Measurements from ENCODE around the gene PAPPA.

The PAPPA gene

DNA sequence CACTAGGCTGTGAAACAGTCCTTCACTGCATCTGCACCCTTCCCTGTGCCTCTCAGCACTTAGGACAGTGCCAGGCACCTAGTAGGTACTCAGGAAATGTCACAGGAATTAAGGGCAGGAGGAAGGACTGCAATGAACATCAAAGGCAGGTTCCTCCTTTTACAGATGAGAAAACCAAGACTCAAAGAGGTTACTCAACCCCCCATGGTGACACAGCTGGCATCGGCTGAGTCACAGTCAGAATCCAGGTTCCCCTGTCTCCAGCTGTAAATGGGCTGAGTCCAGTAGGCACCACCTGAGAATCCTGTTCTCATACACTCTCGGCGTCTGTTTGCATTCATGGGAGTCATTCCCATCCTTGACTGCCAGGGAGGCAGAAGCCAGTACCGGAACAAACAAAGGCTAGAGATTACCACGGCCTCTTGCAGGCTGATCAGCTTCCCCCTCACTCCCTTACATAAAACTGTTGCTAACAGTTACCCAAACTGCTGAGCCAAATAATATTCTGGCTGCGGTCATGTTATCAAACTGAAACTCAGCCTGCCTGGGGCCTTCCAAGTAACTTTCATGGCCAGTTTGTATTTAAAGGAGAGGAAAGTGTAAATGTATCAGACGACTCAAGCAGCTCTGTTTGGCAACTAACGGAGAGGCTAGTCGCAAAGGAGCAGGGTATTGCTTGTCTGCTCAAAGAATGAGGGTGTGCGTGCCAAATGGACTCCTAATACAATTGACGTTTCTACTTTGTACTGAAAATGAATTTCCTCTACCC, 201.7 kb downstream of the PAPPA start:
- DNase-seq, result no peak

DNA sequence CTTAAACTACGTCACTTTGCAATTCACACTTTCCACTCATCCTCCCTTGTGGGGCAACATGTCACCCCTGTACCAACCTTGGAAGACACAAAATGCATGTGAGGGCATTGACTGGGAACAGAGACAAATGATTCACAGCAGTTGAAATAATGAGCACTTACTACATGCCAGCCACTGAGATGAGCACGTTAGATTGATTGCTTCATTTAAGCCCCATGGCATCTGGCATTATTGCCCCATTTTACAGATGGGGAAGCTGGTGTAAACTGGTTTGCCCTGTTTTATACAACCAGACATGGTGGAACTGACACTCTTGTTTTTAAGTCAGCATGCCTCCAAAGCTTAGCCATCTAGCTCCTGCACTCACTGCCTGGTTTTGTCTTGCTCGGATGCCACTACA, 204.7 kb downstream of the PAPPA start:
- no peak for DNase-seq

DNA sequence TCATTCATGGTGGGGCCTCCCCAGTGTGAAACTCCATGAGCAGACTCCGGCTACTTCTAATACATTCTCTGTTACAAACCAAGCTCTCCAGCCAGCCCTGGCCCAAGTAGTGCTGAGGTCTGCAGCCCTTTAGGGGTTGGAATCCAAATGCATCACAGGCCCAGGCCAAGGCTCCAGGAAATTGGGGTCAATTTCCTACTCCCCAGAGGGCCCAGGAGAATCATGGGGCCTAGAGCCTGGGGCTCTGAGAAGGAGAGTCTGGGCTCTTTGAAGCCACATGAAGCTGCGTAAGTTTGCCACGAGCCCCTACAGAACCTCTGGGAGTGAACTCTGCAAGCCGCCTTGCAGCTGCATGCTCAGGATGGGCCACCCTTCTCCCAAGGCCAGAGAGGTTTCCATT, 206.4 kb downstream of the PAPPA start:
- DNase-seq, result no peak

DNA sequence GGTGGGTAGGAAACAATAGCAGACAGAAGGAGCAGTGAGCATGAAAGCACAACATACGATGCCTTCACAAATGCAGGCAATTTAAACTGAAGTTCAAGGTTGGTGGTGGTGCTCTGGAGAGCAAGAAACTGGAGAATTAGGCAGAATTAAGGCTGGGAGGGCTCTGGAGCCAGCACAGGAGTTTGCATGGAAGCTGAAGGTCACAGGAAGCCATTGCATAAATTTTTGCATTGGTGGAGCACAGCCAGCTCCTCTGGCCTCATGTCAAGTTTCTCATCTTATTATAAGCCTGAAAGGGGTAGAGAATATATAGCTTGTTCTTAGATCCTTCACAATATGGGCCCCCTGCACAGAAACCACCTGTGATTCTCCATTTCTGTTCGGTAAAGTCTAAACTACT, 207.4 kb downstream of the PAPPA start:
- no peak for DNase-seq

DNA sequence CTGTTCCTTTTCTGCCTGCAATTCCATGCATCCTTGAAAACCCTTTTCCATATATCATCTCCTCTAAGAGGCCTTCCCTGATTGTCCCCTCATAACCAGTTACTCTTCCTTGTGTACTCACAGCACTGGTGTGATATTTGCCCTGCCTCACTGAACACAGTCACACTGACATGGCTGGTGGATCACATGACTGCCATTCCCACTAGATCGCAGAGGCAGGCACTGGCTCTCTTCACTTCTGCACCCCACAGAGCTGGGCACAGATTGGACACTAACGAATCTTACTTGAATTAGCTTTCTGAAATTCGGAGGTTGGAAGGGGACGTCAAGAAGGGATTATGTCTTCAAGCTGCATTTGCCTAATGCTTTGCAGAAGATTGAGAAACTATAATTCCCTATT, 208.0 kb downstream of the PAPPA start:
- no peak for DNase-seq

DNA sequence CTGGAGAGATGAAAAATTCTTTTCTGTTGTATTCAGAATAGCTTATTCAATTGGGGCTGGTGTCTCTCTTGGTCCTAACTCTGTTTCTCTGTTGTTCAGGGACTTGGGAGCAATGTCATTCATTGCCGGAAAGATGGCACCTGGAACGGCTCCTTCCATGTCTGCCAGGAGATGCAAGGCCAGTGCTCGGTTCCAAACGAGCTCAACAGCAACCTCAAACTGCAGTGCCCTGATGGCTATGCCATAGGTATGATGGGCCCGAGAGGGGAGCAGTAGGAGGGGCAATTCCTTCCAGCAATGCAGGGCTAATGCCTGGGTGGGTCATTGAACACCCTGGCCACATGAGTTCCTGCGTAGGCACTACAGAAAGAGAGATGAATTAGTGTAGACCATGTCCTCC, 208.9 kb downstream of the PAPPA start:
- no peak for DNase-seq

DNA sequence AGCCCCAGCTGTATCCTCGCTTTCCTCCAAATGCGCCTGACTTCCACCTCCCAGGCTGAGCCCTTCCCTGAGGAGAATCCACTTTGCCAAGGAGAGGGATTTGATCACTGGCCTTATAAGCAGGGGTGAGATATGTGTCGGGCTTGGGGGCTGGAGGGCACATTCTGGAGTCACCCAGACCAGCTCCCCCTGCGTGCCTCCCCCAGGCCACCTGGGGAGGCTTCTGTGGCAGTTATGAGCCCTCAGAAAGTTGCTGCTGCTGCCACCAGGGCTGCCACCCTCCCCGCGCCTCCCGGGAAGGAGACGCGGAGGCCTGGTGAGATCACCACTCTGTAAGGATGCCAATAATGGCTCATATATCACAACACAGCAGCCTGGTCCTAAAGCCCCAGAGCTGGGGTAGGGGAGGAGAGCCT, 211.5 kb downstream of the PAPPA start:
- DNase-seq, result no peak

DNA sequence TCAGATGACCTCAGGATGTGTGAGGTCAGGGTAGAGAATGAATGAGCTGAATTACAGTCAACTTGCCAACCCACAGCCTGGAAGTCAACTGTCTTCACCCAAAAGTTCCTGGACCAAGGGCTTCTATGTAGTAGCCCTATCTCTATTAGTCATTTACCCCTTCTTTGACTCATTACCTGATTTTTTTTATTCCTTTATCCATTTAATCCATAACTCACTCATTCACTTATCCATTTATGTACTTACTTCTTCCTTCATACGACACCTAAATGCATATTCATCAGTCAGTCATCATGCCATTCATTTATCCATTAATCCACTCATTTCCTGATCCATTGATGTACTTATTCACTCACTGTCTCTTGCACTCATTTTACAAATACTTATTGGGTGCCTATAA, 212.7 kb downstream of the PAPPA start:
- no peak for DNase-seq

DNA sequence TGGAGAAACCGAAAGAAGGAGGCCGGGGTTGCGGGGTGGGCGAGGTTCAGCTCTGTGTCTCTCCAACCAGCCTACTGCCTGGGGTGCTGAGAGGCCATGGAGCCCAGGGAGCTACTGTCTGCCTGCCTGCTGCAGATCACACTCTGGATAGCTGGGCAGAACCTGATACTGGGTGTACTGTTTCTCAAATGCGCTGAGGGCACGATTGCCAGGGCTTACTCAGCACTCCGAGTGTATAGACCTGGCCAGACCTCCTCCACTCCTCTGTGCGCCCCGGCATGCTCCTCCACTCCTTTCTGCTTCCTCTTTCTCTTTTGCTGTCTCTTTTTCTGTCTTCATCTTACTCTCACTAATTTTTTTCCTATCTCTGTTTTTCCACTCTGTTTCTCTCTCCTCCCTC, 215.1 kb downstream of the PAPPA start:
- DNase-seq, result no peak

DNA sequence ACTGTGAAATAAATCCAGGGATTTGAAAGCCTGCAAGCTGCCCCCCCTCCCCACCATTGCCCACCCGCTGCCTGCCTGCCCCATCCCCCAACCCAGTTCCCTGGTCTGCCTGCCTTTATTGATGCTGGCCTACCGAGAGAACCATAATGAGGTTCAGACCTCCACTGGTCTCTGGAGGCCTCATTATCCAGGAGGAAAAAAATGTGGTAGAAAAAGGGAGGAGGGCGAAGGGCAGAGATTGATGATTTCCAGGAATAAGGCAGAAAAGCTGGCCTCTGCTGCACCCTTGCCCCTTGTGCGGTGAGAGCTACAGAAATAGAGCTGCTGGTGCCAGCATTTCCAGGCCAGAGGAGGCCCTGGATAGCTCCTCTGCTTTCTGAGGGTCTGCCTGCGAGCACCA, 216.1 kb downstream of the PAPPA start:
- DNase-seq, result no peak

DNA sequence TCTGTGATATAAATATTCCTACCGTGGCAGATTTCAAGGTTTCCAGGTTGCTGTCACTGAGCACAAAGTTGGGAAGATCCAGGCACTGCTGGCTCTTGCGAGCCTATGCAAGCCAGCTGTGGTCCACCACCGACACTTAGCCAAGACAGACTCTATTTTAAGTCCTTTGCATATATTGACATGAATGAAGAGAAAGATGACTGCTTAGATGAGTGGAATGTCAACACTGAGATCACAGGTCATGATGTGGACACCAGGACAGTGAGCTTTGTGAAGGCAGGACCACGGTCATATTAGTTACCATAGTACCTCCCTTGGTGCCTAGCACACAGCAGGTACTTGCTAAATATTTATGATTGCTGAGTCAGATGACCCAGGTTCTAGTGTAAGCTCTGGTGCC, 217.0 kb downstream of the PAPPA start:
- no peak for DNase-seq

DNA sequence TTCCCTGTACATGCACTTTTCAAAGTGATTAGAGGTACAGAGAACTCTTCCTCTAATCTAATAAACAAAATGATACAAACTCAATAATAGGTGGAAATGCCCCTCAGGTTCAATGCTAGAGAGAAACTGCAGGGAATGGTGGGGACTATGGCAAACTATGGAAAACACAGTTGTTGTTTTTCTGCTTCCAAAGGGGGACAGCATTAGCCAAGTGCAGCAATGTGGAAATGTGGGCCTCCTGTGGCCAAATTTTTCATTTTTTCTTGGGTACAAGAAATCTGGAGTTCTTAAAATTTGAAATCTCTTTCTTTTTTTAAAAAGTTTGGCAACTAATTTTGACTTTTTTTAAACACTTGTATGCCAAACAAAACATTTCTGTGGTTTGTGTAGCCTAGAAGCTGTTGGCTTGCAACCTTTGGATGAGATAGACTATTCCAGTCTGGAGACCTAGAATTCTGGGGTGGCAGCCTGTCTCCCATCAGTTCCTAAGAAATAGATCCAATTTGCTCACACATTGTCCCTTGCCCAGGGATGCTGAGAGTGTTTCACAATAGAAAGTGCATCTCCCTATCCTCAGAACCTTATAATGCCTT, 218.6 kb downstream of the PAPPA start:
- no peak for DNase-seq

DNA sequence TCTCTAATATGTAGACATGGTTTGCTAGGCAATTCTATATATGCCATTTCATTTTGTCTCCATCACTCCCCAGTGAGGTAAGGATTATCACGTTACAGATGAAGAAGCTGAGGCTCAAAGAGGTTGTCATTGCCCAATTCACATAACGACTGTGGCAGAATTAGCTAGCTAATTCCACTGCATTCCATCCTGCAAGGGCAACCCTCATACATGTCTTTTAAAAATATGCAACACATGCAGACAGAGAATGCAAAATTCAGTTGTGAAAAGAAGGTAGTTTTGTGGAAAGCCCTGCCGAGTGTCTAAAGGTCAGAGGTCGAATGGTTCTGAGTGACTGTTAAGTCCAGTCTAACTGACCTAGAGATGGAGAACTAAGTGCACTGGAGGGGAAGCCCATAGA, 219.2 kb downstream of the PAPPA start:
- DNase-seq, result no peak

DNA sequence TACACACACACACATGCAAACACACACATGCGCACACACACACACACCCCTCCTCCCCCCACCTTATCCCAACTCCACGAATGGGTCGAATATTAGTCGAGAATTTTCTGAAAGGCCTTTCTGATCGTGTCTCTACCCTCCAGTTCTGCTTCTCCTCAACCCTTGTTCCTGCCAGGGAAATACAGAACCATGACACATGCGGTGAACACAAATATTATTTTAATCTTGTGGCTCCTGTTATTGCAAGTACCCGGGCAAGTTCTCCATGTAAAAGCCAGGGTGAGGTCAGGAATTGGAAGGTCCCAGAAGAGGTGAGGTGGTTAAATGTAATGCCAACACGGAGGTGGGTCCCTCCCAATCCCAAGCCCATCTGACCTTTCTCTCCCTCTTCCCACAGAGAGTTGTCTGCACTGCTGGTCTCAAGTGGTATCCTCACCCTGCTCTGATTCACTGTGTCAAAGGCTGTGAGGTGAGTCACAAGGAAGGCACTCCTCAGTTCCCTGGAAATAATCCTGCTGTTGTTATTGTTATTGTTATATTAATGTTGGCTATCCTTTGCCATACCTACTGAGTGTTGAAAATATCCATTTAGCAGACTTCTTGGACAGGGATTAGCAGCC, 223.7 kb downstream of the PAPPA start:
- no peak for DNase-seq

DNA sequence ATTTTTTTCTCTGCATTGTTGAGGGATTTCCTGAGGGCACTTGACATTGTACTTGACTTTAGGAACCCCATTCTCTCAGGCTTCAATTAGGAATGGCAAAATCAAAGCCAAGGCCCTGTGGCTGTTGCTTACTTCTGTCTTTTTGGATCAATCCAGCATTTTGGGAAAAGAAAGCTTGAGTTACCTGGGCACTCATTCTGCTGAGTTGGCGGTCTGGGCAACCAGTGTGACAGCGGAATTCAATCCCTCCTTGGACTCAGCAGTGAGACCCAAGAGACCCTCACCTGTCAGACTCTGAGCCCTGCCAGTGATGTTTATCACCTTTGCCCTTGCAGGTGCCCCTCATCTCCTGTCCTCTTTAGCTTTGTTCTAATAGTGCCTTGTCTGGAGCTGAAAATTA, 225.3 kb downstream of the PAPPA start:
- DNase-seq, result no peak

DNA sequence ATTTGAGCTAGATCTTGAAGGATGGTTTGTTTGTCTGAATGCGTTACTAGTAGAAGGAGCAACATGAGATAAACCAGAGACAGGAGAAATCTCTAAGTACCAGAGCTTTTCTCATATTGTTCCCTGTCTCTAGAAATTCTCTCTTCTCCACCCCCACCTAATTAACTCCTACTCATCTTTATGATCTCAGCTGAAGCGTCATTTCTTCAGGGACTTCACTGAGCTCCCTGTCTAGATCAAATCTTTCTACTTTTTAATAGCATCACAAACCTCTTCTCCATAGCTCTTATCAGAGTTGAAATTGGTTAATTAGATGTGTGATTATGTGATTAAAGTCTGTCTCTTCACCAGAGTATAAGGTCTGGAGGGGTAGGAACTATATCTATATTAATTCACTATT, 226.2 kb downstream of the PAPPA start:
- no peak for DNase-seq

DNA sequence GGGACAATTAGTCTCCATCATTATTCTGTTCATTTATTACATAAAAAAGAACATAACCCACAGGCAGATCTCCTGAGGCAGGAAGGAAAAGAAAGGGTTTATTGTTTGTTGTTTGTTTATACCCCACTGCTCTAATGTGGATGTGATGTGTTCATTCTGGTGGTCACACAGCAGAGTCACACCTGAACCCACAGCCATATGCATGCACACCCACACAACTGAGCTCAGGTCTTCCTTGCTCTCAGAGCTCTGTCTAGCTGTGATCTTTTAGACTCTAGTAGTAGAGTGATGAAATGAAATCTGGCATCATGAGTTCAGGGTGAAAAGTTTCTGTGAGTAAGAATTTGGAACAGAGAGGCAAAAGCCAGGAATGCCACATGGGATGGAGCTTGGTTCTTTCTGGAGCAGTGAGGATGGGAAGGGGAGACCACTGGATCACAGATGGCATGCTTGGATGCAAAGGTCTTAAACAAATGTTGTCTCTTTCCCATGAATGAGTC, 227.0 kb downstream of the PAPPA start:
- no peak for DNase-seq

DNA sequence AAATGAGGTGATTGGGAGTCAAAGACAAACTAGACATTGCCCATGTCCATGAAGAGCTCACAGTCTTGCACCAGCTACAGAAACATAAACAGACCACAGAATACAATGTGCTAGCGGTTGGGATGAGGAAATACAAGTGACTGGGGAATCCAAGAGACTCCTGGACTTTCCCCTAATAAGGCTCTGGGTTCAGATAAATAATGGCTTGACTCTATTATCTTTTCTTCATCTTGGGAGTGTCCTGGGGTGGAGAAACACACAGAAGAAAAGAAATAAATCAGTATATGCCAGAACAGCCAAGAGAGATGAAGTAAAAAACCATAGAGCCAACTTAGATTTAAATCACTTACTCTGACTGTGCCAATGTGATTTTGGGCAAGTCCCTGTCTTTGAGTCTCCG, 227.8 kb downstream of the PAPPA start:
- DNase-seq, result no peak

DNA sequence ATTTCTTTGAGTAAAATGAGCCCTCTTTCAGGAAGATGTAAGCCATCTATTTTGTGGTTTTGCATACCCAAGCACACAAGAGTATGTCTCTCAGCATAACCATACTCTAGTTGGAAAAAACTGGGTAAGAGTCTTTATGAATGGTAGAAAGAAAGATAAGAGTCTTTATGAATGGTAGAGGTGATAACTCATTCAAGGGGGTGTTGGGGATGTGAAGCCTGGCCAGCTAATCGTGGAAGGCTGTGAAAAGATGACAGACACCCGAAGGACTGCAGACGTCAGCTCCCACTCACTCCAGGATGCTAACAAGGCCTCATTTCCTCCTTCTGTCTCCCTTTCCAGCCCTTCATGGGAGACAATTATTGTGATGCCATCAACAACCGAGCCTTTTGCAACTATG, 228.5 kb downstream of the PAPPA start:
- no peak for DNase-seq

DNA sequence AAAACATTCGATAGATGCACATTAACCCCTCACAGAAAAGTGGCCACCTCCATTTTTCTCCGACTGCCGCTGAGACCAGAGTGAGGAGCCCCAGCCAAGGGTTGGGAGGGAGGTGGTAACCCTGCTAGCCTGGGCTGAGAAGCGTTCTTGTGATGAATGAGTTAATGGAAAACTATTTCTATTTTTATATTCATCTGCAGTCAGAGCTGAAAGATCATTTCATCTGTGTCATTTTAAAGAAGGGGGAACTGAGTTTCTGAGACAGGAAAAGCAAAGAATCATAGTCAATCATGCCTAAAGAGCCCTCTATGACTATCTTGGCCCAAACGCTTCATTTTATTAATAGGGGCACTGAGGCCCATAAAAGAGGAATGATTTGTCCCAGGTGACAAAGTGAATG, 229.5 kb downstream of the PAPPA start:
- DNase-seq, result no peak

DNA sequence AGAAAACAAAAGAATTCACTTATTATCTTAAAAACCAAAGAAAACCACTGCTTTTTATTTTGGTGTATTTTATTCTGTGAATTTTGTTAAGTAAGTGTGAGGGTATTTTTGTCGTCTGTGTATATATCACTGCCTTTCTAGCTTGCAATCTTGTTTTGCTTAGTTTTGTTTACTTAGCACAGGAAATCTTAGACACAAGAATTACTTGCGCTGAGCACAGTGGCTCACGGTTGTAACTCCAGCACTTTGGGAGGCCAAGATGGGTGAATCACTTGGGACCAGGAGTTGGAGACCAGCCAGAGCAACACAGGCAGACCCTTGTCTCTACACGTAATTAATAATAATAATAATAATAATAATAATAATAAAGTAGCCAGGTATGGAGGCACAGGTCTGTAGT, 230.3 kb downstream of the PAPPA start:
- DNase-seq, result no peak

DNA sequence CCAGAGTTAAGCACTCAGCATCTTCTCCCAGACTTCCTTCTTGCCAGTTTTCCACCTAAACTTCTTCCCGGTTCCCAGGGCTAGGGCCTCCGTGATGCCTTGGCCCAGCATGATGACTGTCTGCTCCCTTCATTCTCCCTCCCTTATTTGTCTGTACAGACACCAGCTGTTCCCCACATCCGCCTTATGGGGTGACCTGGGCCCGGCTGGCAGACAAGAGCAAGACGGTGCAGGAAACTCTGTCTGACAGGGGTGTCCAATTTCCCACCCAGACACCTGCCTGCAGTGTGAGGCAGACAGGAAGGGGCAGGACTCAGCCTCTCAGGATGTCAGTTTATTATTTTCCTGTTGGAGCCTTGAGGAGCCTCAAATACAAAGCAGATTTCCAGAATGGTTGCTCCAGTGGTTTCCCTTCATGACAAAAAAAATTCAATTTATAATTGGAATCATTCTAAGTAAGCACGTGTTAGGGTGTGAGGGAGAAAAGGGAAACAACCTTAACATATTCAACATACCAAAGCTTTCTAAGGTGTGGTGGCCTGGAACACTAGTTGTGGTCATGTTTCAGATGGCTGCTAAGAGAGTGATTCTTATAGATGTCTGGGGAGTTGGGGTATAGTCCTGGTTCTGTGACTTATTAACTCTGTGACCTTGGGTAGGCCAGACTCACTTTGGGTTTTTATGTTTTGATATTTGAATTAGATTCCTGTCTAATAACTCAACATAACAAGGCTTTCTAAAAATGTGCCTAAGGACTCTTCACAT, 234.5 kb downstream of the PAPPA start:
- no peak for DNase-seq

DNA sequence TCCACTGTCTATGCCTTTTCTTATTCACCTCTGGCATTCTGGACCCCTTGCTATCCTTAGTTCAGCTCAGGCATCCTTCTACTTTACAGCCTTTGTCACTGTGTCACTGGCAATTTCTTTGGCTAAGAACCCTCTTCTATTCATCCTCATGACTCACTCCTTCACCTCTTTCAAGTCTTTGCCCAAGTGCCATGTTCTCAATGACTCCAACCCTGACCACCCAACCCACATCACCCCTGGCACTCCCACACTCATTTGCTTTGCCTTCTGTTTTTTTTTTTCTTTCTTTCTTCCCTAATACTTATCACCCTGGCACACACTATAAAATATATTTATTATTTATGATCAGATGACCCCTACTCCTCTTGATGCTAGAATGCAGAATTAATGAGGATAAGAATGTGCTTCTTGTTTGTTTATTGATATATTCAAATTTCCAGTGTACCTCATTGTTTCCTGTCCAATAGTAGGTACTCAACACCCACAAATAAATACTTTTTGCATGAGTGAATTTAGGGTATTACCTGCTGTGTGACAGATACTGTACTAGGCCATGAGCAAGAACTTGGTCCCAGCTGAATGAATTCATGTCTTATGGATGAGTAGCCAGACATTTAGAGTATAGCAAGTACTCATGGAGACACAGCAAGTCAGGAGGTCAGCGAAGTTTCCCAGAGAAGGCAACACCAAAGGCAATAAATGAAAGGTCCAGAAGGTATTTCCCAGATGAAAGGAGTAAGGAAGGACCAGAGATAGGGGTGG, 236.1 kb downstream of the PAPPA start:
- DNase-seq, result no peak

Measured in AML-193 (cell line).